GM12801 (cell line): Measurements from ENCODE around the gene MAPK1.

ENCODE experiments used
- TF ChIP-seq, protein P1 (sequence below): IDR thresholded peaks from one replicate; pipeline ENCODE4 v1.5.1; 2011; ENCODE audit warnings: control low read depth; ENCODE audit not compliant: insufficient read length; ENCODE audit errors: extremely low read depth

MAPK1 gene

DNA sequence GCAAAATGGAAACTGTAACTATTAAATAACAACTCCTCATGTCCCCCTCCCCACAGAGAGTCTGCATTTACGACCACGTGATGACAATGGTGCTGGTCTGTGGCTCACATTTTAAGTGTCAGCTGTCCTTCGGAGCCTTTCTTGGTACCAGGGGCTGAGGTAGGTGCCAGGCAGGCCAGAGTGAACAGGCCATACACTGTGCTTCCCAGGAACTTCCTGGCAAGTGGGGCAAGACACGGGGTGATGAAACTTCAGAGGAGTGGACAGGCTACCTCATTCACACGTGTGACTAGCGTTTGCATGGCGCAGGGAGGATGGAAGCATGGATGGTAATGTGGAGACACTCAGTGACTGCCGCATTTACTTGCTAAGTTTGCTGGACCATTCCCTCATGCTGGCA lies 121.5 kb downstream of the MAPK1 start:
- TF ChIP-seq, protein P1, sequence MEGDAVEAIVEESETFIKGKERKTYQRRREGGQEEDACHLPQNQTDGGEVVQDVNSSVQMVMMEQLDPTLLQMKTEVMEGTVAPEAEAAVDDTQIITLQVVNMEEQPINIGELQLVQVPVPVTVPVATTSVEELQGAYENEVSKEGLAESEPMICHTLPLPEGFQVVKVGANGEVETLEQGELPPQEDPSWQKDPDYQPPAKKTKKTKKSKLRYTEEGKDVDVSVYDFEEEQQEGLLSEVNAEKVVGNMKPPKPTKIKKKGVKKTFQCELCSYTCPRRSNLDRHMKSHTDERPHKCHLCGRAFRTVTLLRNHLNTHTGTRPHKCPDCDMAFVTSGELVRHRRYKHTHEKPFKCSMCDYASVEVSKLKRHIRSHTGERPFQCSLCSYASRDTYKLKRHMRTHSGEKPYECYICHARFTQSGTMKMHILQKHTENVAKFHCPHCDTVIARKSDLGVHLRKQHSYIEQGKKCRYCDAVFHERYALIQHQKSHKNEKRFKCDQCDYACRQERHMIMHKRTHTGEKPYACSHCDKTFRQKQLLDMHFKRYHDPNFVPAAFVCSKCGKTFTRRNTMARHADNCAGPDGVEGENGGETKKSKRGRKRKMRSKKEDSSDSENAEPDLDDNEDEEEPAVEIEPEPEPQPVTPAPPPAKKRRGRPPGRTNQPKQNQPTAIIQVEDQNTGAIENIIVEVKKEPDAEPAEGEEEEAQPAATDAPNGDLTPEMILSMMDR = no peak

GRCh38 chr22:21741790-21742189 lies 125.7 kb downstream of the MAPK1 start:
- TF ChIP-seq, protein P1 = no peak

GRCh38 chr22:21741059-21741458 lies 126.4 kb downstream of the MAPK1 start:
- TF ChIP-seq, protein P1 = no peak

GRCh38 chr22:21739828-21740377 lies 127.5 kb downstream of the MAPK1 start:
- TF ChIP-seq, protein P1 = no peak

DNA sequence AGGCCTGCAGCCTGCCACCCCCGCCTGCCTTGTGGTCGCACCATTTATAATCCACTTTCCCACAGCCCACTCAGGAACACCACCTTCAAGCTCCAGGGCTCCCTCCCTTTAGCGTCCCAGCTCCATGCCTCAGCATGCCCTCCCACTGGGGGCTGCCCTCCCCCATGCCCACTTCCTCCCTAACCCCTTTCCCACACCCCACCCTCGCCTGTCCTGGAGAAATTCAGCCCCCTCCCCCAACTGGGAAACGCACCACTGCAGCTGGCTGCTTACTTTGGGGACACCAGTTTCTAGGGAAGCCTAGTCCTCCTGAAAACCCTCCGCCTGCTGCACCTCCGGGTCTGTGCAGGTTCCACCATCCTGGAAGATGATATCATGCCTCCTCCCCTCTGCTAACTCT lies 128.5 kb downstream of the MAPK1 start:
- TF ChIP-seq, protein P1 = no peak

DNA sequence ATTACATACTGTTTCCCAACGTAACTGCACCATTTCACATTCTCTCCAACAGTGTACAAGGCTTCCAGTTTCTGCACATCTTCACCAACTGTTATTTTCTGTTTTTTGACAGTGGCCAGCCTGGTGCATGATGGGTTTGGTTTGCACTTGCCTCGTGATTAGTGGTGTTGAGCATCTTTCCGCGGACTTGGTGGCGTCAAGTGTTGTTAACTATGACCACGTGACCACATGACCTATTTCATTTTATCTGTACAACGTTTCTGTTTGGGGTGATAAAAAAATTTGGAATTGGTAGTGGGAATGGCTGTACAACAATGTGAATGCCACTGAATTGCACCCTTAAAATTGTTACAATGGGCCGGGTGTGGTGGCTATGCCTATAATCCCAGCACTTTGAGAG lies 129.4 kb downstream of the MAPK1 start:
- TF ChIP-seq, protein P1 = no peak

DNA sequence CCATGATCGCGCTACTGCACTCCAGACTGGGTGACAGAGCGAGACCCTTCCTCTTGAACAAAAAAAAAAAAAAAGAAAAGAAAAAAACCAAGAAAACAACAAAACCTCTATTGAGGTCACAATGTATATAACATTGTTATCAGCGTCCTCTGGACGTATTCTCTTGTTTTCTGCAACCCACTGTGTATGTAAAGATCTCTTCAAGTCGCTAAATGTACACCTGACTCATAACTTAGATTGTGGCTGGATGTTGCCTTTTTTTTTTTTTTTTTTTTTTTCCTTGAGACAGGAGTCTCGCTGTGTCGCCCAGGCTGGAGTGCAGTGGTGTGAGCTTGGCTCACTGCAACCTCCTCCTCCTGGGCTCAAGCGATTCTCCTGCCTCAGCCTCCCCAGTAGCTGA lies 130.5 kb downstream of the MAPK1 start:
- TF ChIP-seq, protein P1 = no peak
